ENCODE results near the gene OR7E24.
"Not testable (repeated sequence)": the region's sequence is repeated elsewhere in the genome, so short reads cannot be mapped to it uniquely, and the experiment has no call there.

The OR7E24 gene

DNA sequence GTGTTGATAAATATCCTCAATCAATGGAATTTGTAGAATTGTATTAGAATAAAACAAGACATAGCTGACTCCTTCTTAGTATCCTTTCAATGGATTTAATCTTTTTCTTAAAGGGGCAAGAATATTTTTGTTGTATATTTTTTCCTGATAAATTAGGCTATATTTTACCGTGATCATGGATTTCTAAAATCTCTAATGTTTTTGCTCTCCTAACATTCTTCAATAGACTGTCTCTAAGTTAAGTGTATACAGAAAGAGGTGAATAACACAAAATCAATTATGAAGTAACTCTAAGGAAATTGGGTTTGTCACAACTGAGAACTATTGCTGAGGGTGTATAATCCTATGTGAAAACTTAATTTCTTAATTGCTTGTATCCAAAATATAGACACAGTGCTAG is at the start of gene OR7E24:
OR7E24 (plus strand) TSS at position 301 of the 400 bp plus-strand sequence. CDS start 114 bp downstream, outside the sequence.
- no peak for DNase-seq

DNA sequence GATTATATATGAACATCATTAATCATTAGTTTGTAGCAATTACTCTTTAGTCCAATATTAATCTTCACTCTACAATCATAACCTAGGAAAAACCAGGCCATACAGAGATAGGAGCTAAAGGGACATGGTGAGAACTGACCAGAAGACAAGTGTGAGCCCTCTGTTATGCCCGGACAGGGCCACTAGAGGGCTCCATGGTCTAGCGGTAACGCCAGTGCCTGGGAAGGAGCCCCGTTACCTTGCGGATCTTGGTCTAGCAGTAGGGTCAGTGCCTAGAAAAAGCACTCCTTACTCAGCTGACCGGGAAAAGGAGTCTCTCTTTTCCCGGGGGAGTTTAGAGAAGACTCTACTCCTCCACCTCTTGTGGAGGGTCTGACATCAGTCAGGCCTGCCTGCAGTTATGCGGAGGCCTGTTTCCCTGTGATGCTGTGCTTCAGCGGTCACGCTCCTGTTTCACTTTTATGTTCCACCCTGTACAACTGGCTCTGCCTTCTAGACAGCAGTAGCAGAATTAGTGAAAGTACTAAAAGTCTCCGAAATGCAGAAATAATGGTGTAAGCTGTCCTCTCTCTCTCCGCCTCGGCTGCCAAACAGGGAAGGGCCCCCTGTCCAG is 45.1 kb upstream of the OR7E24 start:
- DNase-seq: peak; percentile 50

DNA sequence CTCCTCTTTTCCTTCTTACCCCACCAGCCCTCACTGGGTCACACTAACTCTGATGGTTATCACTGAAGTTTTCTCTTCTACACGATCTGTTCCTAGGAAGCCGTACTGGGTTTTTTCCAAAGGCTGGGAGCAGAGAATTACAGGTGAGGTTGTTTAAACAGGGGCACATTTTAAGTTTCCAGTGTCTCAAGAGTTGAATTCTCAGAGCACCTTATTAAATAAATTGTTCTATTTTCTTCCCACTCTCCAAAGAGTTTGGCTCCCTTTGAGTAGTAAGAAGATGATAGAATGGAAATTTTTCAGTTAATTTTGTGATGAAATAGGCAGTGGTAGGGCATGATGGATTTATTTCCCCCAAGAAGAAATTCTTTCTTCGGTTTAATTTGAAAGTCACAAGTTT is 31.2 kb upstream of the OR7E24 start, which contains the start of gene OR7D4:
OR7D4 (minus strand) TSS at position 101 of the 400 bp plus-strand sequence. CDS start 4,752 bp downstream, outside the sequence.
- no peak for DNase-seq

DNA sequence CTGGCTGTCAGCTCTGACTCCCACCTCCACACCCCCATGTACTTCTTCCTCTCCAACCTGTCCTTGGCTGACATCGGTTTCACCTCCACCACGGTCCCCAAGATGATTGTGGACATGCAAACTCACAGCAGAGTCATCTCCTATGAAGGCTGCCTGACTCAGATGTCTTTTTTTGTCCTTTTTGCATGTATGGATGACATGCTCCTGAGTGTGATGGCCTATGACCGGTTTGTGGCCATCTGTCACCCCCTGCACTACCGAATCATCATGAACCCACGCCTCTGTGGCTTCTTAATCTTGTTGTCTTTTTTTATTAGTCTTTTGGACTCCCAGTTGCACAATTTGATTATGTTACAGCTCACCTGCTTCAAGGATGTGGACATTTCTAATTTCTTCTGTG is 506 bp downstream of the OR7E24 start:
- no peak for DNase-seq

DNA sequence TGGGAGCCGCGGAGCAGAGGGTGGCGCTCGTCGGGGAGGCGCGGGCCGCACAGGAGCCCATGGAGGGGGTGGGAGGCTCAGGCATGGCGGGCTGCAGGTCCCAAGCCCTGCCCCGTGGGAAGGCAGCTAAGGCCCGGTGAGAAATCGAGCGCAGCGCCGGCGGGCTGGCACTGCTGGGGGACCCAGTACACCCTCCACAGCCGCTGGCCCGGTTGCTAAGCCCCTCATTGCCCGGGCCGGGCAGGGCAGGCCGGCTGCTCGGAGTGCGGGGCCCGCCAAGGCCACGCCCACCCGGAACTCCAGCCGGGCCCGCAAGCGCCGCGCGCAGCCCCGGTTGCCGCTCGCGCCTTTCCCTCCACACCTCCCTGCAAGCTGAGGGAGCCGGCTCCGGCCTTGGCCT is 32.8 kb downstream of the OR7E24 start:
- not testable (repeated sequence) for DNase-seq

DNA sequence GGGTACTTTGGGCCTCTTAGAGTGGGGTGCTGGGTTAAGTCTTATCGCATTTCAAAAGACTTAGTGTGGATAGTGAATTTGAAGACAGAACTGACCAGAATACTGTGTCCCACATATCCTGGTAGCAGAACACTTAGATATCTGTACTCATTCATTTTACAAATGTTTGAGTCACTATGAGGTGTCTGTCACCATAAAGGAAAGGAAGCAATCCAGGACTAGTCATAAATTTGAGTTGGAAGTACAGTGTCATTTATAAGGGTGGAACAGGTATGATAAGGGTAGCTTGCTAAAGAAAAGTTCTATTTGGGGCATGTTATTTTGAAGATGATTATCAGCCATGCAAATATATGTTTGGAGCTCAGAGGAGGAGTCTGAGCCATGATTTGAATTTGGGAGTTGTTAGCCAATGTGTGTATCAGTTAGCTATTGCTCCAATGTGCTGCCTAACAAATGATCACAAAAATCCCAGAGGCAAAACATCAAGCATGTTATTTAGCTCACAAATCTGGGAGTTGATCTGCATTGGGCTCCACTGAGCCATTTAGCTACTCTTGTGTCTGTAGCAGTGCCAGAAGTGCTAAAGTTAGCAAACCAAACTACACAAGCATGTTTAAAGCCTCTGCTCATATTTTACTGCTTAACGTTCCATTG is 38.6 kb downstream of the OR7E24 start:
- DNase-seq: no peak

DNA sequence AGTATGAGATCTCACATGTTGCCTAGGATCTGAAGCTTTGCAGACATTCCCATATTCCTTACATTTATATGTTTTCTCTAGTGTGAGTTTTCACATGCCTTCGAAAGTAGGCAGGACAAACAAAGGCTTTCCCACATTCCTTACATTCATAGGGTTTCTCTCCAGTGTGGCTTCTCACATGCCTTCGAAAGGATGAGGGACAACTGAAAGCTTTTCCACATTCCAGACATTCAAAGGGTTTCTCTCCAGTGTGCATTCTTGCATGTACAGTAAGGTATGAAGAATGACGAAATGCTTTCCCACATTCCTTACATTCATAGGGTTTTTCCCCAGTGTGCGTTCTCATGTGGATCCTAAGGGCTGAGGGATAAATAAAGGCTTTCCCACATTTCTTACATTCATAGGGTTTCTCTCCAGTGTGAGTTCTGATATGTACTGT is 44.7 kb downstream of the OR7E24 start:
- DNase-seq: no peak

DNA sequence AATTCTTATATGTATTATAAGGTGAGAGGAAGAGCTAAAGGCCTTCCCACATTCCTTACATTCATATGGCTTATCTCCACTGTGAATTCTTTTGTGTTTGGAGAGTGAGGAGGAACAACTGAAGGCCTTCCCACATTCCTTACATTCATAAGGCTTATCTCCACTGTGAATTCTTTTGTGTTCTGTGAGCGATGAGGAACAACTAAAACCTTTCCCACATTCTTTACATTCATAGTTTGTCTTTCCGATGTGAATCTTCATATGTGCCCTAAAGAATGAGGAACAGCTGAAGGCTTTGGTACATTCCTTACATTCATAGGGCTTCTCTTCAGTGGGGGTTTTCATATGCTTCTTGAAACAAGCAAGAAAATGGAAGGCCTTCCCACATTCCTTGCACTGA is 45.6 kb downstream of the OR7E24 start:
- no peak for DNase-seq
